H1 (cell line): Measurements from ENCODE around the gene NDUFB5. TPM values are rescaled to one million over a fixed set of nuclear protein-coding genes. Genes with fewer than 3 reads are reported as not detected.

Source experiments
- BACH1 ChIP-seq: IDR thresholded peaks from 2 replicates; pipeline ENCODE4 v1.6.1; 2012; ENCODE audit warnings: low read length, improper control_type of control experiment
- CTBP2 ChIP-seq: IDR thresholded peaks from 2 replicates; pipeline ENCODE4 v1.7.0; 2011; ENCODE audit warnings: borderline replicate concordance, mild to moderate bottlenecking, moderate library complexity, mixed read lengths, low read length; ENCODE audit not compliant: insufficient read depth, insufficient read length
- FOSL1 ChIP-seq: IDR thresholded peaks from 2 replicates; pipeline ENCODE4 v1.6.1; 2011; ENCODE audit warnings: mild to moderate bottlenecking, low read depth, low read length, moderate library complexity; ENCODE audit not compliant: insufficient read depth
- HDAC2 ChIP-seq, 2 experiments: fragments of 300-600 bp in 1 of 2; sonication (generic) in 1 of 2; IDR thresholded peaks; 2 replicates each; pipeline ENCODE4 v1.6.1; 2011 to 2012; ENCODE audit warnings: low read depth in 2 of 2, low read length in 2 of 2, mild to moderate bottlenecking in 2 of 2, moderate library complexity in 2 of 2, borderline replicate concordance in 1 of 2, inconsistent platforms in 1 of 2
- MAFK ChIP-seq: IDR thresholded peaks from 2 replicates; pipeline ENCODE4 v1.6.1; 2012; ENCODE audit warnings: low read depth, mild to moderate bottlenecking, improper control_type of control experiment, low read length
- RNF2 ChIP-seq: fragments of 200-900, 300-1000 bp; sonication (generic); IDR thresholded peaks from 2 replicates; pipeline ENCODE4 v1.7.1; 2016; ENCODE audit warnings: borderline replicate concordance, low read depth, mild to moderate bottlenecking, antibody characterized with exemption, low read length; ENCODE audit not compliant: poor library complexity, severe bottlenecking; ENCODE audit errors: missing control alignments
- polyA plus RNA-seq, 7 experiments: library from polyadenylated mRNA; depleted of rRNA in 3 of 7; stranded (reverse) in 5 of 7; unstranded in 2 of 7; fragments of >200 nt in 5 of 7; fragments of 200-250 nt in 2 of 7; gene quantifications; 1 replicate in 5 of 7; 2 replicates in 1 of 7; 4 replicates in 1 of 7; pipeline versions ENCODE4 v1.2.1 to v1.2.3, GENCODE V29; 2011 to 2013; ENCODE audit warnings: missing spikeins in 2 of 7, mixed read lengths in 2 of 7
- total RNA-seq: library from RNA; stranded (reverse); fragmentation: NEBNext Ultra II Directional; extraction: Animal tissue kit (Norgen Biotek cat#: 25700); gene quantifications from 2 replicates; pipeline ENCODE4 v1.2.1, GENCODE V29; 2021
- TF ChIP-seq, protein P1 (sequence below): fragments of 300-600 bp; sonication (generic); IDR thresholded peaks from 2 replicates; pipeline ENCODE4 v1.7.1; 2012; ENCODE audit warnings: low read length, moderate library complexity, mild to moderate bottlenecking, inconsistent platforms; ENCODE audit not compliant: insufficient replicate concordance
- TF ChIP-seq, protein P2 (sequence below): IDR thresholded peaks from 2 replicates; pipeline ENCODE4 v1.6.1; 2012; ENCODE audit warnings: inconsistent platforms
- TF ChIP-seq, protein P3 (sequence below): IDR thresholded peaks from 2 replicates; pipeline ENCODE4 v1.6.1; 2012; ENCODE audit warnings: inconsistent platforms

NDUFB5 gene
- total and polyA plus RNA-seq, 2 of the 8 experiments (the other 6 are each of a cell fraction or from before 2014, with no cell fraction given) = 46.1 to 85.8 TPM

- TF ChIP-seq, protein P1, sequence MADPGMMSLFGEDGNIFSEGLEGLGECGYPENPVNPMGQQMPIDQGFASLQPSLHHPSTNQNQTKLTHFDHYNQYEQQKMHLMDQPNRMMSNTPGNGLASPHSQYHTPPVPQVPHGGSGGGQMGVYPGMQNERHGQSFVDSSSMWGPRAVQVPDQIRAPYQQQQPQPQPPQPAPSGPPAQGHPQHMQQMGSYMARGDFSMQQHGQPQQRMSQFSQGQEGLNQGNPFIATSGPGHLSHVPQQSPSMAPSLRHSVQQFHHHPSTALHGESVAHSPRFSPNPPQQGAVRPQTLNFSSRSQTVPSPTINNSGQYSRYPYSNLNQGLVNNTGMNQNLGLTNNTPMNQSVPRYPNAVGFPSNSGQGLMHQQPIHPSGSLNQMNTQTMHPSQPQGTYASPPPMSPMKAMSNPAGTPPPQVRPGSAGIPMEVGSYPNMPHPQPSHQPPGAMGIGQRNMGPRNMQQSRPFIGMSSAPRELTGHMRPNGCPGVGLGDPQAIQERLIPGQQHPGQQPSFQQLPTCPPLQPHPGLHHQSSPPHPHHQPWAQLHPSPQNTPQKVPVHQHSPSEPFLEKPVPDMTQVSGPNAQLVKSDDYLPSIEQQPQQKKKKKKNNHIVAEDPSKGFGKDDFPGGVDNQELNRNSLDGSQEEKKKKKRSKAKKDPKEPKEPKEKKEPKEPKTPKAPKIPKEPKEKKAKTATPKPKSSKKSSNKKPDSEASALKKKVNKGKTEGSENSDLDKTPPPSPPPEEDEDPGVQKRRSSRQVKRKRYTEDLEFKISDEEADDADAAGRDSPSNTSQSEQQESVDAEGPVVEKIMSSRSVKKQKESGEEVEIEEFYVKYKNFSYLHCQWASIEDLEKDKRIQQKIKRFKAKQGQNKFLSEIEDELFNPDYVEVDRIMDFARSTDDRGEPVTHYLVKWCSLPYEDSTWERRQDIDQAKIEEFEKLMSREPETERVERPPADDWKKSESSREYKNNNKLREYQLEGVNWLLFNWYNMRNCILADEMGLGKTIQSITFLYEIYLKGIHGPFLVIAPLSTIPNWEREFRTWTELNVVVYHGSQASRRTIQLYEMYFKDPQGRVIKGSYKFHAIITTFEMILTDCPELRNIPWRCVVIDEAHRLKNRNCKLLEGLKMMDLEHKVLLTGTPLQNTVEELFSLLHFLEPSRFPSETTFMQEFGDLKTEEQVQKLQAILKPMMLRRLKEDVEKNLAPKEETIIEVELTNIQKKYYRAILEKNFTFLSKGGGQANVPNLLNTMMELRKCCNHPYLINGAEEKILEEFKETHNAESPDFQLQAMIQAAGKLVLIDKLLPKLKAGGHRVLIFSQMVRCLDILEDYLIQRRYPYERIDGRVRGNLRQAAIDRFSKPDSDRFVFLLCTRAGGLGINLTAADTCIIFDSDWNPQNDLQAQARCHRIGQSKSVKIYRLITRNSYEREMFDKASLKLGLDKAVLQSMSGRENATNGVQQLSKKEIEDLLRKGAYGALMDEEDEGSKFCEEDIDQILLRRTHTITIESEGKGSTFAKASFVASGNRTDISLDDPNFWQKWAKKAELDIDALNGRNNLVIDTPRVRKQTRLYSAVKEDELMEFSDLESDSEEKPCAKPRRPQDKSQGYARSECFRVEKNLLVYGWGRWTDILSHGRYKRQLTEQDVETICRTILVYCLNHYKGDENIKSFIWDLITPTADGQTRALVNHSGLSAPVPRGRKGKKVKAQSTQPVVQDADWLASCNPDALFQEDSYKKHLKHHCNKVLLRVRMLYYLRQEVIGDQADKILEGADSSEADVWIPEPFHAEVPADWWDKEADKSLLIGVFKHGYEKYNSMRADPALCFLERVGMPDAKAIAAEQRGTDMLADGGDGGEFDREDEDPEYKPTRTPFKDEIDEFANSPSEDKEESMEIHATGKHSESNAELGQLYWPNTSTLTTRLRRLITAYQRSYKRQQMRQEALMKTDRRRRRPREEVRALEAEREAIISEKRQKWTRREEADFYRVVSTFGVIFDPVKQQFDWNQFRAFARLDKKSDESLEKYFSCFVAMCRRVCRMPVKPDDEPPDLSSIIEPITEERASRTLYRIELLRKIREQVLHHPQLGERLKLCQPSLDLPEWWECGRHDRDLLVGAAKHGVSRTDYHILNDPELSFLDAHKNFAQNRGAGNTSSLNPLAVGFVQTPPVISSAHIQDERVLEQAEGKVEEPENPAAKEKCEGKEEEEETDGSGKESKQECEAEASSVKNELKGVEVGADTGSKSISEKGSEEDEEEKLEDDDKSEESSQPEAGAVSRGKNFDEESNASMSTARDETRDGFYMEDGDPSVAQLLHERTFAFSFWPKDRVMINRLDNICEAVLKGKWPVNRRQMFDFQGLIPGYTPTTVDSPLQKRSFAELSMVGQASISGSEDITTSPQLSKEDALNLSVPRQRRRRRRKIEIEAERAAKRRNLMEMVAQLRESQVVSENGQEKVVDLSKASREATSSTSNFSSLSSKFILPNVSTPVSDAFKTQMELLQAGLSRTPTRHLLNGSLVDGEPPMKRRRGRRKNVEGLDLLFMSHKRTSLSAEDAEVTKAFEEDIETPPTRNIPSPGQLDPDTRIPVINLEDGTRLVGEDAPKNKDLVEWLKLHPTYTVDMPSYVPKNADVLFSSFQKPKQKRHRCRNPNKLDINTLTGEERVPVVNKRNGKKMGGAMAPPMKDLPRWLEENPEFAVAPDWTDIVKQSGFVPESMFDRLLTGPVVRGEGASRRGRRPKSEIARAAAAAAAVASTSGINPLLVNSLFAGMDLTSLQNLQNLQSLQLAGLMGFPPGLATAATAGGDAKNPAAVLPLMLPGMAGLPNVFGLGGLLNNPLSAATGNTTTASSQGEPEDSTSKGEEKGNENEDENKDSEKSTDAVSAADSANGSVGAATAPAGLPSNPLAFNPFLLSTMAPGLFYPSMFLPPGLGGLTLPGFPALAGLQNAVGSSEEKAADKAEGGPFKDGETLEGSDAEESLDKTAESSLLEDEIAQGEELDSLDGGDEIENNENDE = no peak
- TF ChIP-seq, protein P2, sequence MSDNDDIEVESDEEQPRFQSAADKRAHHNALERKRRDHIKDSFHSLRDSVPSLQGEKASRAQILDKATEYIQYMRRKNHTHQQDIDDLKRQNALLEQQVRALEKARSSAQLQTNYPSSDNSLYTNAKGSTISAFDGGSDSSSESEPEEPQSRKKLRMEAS = no peak
- no peak for TF ChIP-seq FOSL1
- TF ChIP-seq MAFK = no peak
- TF ChIP-seq BACH1 = no peak
- TF ChIP-seq, protein P3, sequence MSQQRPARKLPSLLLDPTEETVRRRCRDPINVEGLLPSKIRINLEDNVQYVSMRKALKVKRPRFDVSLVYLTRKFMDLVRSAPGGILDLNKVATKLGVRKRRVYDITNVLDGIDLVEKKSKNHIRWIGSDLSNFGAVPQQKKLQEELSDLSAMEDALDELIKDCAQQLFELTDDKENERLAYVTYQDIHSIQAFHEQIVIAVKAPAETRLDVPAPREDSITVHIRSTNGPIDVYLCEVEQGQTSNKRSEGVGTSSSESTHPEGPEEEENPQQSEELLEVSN = no peak
- TF ChIP-seq CTBP2 = no peak
- TF ChIP-seq HDAC2 (IDR thresholded peaks at IDR 0.05; ENCODE audit: borderline replicate concordance in 1 of 2, low read depth in 2 of 2, low read length in 2 of 2) = no peak
- TF ChIP-seq RNF2 = no peak
Measured at GRCh38 chr3:179580992-179581391, 23.6 kb upstream of the NDUFB5 start (continued).
